ENCODE data around the gene BIN1. TPM values are rescaled to one million over a fixed set of nuclear protein-coding genes. Genes with fewer than 3 reads are reported as not detected.

Gene BIN1
- total RNA-seq, 1 donor from 2014 or later: 90.9 TPM

GRCh38 chr2:127054996-127055785 lies 51.8 kb downstream of the BIN1 start:
- H3K27me3 ChIP-seq (ENCODE audit: control insufficient read depth, insufficient read depth, low read length): no peaks in the 10 kb centered on the region
- no peak for DNase-seq (ENCODE audit: low read depth)
- no peak overlapping the region for H3K4me3 ChIP-seq (ENCODE audit: low read depth, low read length)
- H3K36me3 ChIP-seq (ENCODE audit: control insufficient read depth, insufficient read depth, low read length): peaks cover 1% of the 10 kb centered on the region
- TF ChIP-seq CTCF (IDR thresholded peaks at IDR 0.05; ENCODE audit: insufficient read depth, low read length, poor library complexity, severe bottlenecking): no peak

DNA sequence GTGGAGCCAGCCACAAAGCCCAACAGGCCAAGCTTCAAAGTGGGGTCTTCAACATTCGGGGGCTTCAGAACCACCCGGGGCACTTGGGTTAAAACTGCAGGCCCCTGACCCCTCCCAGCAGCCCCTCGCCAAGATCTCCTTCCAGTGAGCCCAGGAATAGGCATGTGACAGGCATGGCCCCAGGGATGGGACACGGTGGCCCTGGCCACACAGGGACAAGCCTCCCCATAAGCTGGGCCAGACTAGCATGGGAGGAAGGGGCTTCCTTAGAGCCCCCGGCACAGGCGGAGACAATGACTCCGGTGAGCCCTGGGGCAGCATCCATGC lies 52.4 kb downstream of the BIN1 start:
- Histone ChIP-seq H3K4me3 (ENCODE audit: low read depth, low read length) (no peak overlapping the region), H3K27me3 (ENCODE audit: control insufficient read depth, insufficient read depth, low read length) (no peaks in the 10 kb centered on the region)
- no peak for TF ChIP-seq CTCF (IDR thresholded peaks at IDR 0.05; ENCODE audit: insufficient read depth, low read length, poor library complexity, severe bottlenecking)

GRCh38 chr2:127053731-127054603 lies 53.0 kb downstream of the BIN1 start:
- no peak for DNase-seq (ENCODE audit: low read depth)
- no peak overlapping the region for H3K4me3 ChIP-seq (ENCODE audit: low read depth, low read length)
- peaks cover 1% of the 10 kb centered on the region for H3K36me3 ChIP-seq (ENCODE audit: control insufficient read depth, insufficient read depth, low read length)
- TF ChIP-seq CTCF (IDR thresholded peaks at IDR 0.05; ENCODE audit: insufficient read depth, low read length, poor library complexity, severe bottlenecking): no peak
- no peaks in the 10 kb centered on the region for H3K27me3 ChIP-seq (ENCODE audit: control insufficient read depth, insufficient read depth, low read length)

More for the DNA sequence above, 52.4 kb downstream of the BIN1 start:
- peaks cover 1% of the 10 kb centered on the region for H3K36me3 ChIP-seq (ENCODE audit: control insufficient read depth, insufficient read depth, low read length)
- DNase-seq (ENCODE audit: low read depth): no peak

- no peaks in the 10 kb centered on the region for H3K27me3 ChIP-seq (ENCODE audit: control insufficient read depth, insufficient read depth, low read length)
- peaks cover 1% of the 10 kb centered on the region for H3K36me3 ChIP-seq (ENCODE audit: control insufficient read depth, insufficient read depth, low read length)
- no peak for TF ChIP-seq CTCF (IDR thresholded peaks at IDR 0.05; ENCODE audit: insufficient read depth, low read length, poor library complexity, severe bottlenecking)
- no peak for DNase-seq (ENCODE audit: low read depth)
- no peak overlapping the region for H3K4me3 ChIP-seq (ENCODE audit: low read depth, low read length)
Observed at GRCh38 chr2:127052771-127053691, 53.9 kb downstream of the BIN1 start.

DNA sequence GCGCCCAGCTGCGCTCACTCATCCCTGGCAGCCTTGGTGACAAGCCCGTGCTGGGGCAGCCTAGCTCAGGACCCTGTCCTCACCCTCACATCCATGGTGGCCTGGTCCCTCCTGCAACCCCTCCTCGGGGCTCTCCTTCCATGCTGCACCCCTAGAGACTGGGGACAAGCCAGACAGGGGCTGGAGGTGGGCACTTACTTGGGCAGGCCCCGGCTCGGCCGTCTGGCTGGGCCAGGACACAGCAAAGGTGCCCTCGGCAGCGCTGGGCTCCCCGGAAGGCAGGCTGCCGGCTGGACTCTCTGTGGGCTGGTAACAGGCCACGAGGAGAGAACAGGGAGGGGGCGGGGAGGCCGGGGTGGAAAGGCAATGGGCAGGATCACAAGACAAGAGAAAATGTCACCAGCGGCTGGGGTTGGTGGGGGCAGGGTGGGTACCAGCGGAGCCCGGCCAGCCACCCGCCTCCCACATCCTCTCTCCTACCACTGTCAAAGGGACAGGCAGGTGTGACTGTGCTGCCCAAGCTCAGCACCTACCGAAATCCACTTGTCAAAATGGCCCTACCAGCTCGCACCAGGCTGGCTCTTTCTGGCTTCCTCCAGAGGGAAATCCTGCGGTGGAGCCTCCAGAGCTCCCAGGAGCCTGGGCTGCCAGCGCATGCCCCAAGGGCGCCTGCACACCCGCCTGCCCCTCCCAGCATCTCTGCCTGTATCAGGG lies 54.7 kb downstream of the BIN1 start:
- Histone ChIP-seq H3K4me3 (ENCODE audit: low read depth, low read length) (no peak overlapping the region), H3K36me3 (ENCODE audit: control insufficient read depth, insufficient read depth, low read length) (peaks cover 1% of the 10 kb centered on the region), H3K27me3 (ENCODE audit: control insufficient read depth, insufficient read depth, low read length) (no peaks in the 10 kb centered on the region)
- TF ChIP-seq CTCF (IDR thresholded peaks at IDR 0.05; ENCODE audit: insufficient read depth, low read length, poor library complexity, severe bottlenecking): no peak
- no peak for DNase-seq (ENCODE audit: low read depth)

Data from kidney epithelial cell (primary cell).